Hematopoietic multipotent progenitor cell treated with erythropoietin and hydrocortisone succinate and interleukin-3 and kit ligand, for 4 days (in vitro differentiated cells): ENCODE measurements around the gene DIS3L2.
A peak's percentile ranks its signal among the peaks of the same experiment; 100 is the strongest.
"Not testable (repeated sequence)": the region's sequence is repeated elsewhere in the genome, so short reads cannot be mapped to it uniquely, and the experiment has no call there.

Experiments used
- DNase-seq: peaks from one replicate; pipeline ENCODE4 v3.0.0-alpha.2; 2015

The DIS3L2 gene

GRCh38 chr2:232126301-232127099 lies 165.0 kb downstream of the DIS3L2 start:
- peak; percentile 20 for DNase-seq

GRCh38 chr2:232129483-232129882 lies 168.0 kb downstream of the DIS3L2 start:
- no peak for DNase-seq

- DNase-seq = no peak
Measured at GRCh38 chr2:232132181-232132580, 170.7 kb downstream of the DIS3L2 start.

- no peak for DNase-seq
Measured at GRCh38 chr2:232133078-232133477, 171.6 kb downstream of the DIS3L2 start.

- DNase-seq = no peak
Measured at GRCh38 chr2:232134939-232135338, 173.4 kb downstream of the DIS3L2 start.

GRCh38 chr2:232137356-232138147 lies 176.0 kb downstream of the DIS3L2 start:
- peak; percentile 71 for DNase-seq

- no peak for DNase-seq
Measured at GRCh38 chr2:232138441-232138840, 176.9 kb downstream of the DIS3L2 start.

GRCh38 chr2:232139171-232139594 lies 177.7 kb downstream of the DIS3L2 start:
- peak; percentile 30 for DNase-seq

GRCh38 chr2:232139786-232140562 lies 178.5 kb downstream of the DIS3L2 start:
- no peak for DNase-seq

GRCh38 chr2:232141591-232141990 lies 180.1 kb downstream of the DIS3L2 start:
- DNase-seq = no peak

GRCh38 chr2:232142049-232142448 lies 180.5 kb downstream of the DIS3L2 start:
- peak; percentile 63 for DNase-seq

GRCh38 chr2:232142502-232142901 lies 181.0 kb downstream of the DIS3L2 start:
- DNase-seq = no peak

- DNase-seq = no peak
Measured at GRCh38 chr2:232146294-232146693, 184.8 kb downstream of the DIS3L2 start.

- DNase-seq = no peak
Measured at GRCh38 chr2:232147440-232148077, 186.0 kb downstream of the DIS3L2 start.

GRCh38 chr2:232162187-232162586 lies 200.7 kb downstream of the DIS3L2 start:
- no peak for DNase-seq

- DNase-seq = no peak
Measured at GRCh38 chr2:232170396-232170795, 208.9 kb downstream of the DIS3L2 start.

GRCh38 chr2:232174662-232175061 lies 213.1 kb downstream of the DIS3L2 start:
- no peak for DNase-seq

- DNase-seq = not testable (repeated sequence)
Measured at GRCh38 chr2:232176587-232176986, 215.1 kb downstream of the DIS3L2 start.

GRCh38 chr2:232183279-232183678 lies 221.8 kb downstream of the DIS3L2 start:
- DNase-seq = no peak

- peak; percentile 21 for DNase-seq
Measured at GRCh38 chr2:232184346-232184745, 222.8 kb downstream of the DIS3L2 start.

GRCh38 chr2:232190796-232191195 lies 229.3 kb downstream of the DIS3L2 start:
- DNase-seq = no peak

- no peak for DNase-seq
Measured at GRCh38 chr2:232195487-232195886, 234.0 kb downstream of the DIS3L2 start.

GRCh38 chr2:232196802-232197201 lies 235.3 kb downstream of the DIS3L2 start:
- DNase-seq = no peak
